Left lung (tissue), 14 donors: ENCODE data around the gene CFAP45. TPM values are rescaled to one million over a fixed set of nuclear protein-coding genes. Genes with fewer than 3 reads are reported as not detected.

Experiments used
- ATAC-seq: fragments of 200-7000 bp; cut with Tn5 transposase; one replicate; pipeline ENCODE4 v1.9.1; 2020; ENCODE audit warnings: moderate library complexity
- DNase-seq, 4 donors: peaks; one replicate each; pipeline ENCODE4 v3.0.0-alpha.2; 2013 to 2020
- H3K27ac ChIP-seq, 2 donors: fragments of 200-600 bp; sonication (generic) in 1 of 2; one replicate each; pipeline versions ENCODE4 v1.5.0 to v1.8.0; 2020 to 2021
- H3K27me3 ChIP-seq, 2 donors: fragments of 200-600 bp; sonication (generic) in 1 of 2; one replicate each; pipeline versions ENCODE4 v1.5.0 to v1.8.0; 2020 to 2021
- H3K36me3 ChIP-seq, 2 donors: fragments of 200-600 bp; sonication (generic) in 1 of 2; one replicate each; pipeline versions ENCODE4 v1.5.0 to v1.8.0; 2020 to 2021
- H3K4me1 ChIP-seq, 2 donors: fragments of 200-600 bp; one replicate each; pipeline ENCODE4 v1.8.0; 2021
- H3K4me3 ChIP-seq, 2 donors: fragments of 200-600 bp; sonication (generic) in 1 of 2; one replicate each; pipeline versions ENCODE4 v1.5.0 to v1.8.0; 2020 to 2021; ENCODE audit warnings: mild to moderate bottlenecking in 1 of 2
- H3K9me3 ChIP-seq, 2 donors: fragments of 200-600 bp; sonication (generic) in 1 of 2; one replicate each; pipeline versions ENCODE4 v1.5.0 to v1.8.0; 2020 to 2021
- intact Hi-C, 2 donors: fragments of 100-400 bp; cut with DNase I; formaldehyde crosslinking; loops; one replicate each; pipeline versions ENCODE4 v1.11.2 to v1.14.2; 2022
- long read RNA-seq, 12 donors: library from polyadenylated mRNA in 2 of 12; unstranded in 2 of 12; transcript quantifications; one replicate each; pipeline ENCODE4 v2.0.0 and lab custom pipeline, GENCODE V29; 2019 to 2026
- polyA plus RNA-seq, 6 donors: library from polyadenylated mRNA; unstranded; fragments of 120-200 nt; gene quantifications; one replicate each; pipeline ENCODE4 v1.2.1, GENCODE V29; 2013; ENCODE audit not compliant: insufficient read length in 6 of 6
- total RNA-seq, 2 donors: library from RNA; stranded (reverse); fragmentation: NEBNext Ultra II Directional; extraction: Animal tissue kit (Norgen Biotek cat#: 25700); gene quantifications; one replicate each; pipeline ENCODE4 v1.2.1, GENCODE V29; 2021
- TF ChIP-seq, protein P1 (sequence below), 2 donors: fragments of 200-600 bp; sonication (generic) in 1 of 2; IDR thresholded peaks; one replicate each; pipeline versions ENCODE4 v1.5.0 to v1.8.0; 2021; ENCODE audit warnings: antibody characterized with exemption in 2 of 2
- donor health status: DM: no; HTN: yes; CAD: no.
- donor health status: DM: no; HTN: no; CAD: no.

Gene CFAP45
- 1 to 10 TPM; 1.1 to 4.7 TPM for total RNA-seq
- 10 to 100 TPM in 1 of 6 donors, 1 to 10 TPM in 5; 2.6 to 12.4 (median 8.2) TPM for polyA plus RNA-seq
- long read RNA-seq, donor 1, partial matches to known transcripts: 0 of 1 reads
- long read RNA-seq, donor 1, other reads (novel, unspliced or antisense): 0 of 1 reads
- long read RNA-seq, donor 2: 0 reads
- long read RNA-seq, donor 3: 0 reads
- long read RNA-seq, donor 4: 0 reads
- long read RNA-seq, donor 5, partial matches to known transcripts: 0 of 2 reads
- long read RNA-seq, donor 5, other reads (novel, unspliced or antisense): 0 of 2 reads
- long read RNA-seq, donor 6: 0 reads
- long read RNA-seq, donor 7: 0 reads
- long read RNA-seq, donor 8, partial matches to known transcripts: 0 of 4 reads
- long read RNA-seq, donor 8, other reads (novel, unspliced or antisense): 0 of 4 reads
- long read RNA-seq, donor 9: 0 reads
- long read RNA-seq, donor 10, partial matches to known transcripts: 1 of 2 reads
- long read RNA-seq, donor 10, other reads (novel, unspliced or antisense): 1 of 2 reads
- long read RNA-seq, donor 11, partial matches to known transcripts: 0 of 2 reads
- long read RNA-seq, donor 11, other reads (novel, unspliced or antisense): 0 of 2 reads
- long read RNA-seq, donor 12, partial matches to known transcripts: 0 of 1 reads
- long read RNA-seq, donor 12, other reads (novel, unspliced or antisense): 0 of 1 reads

- peak; percentile 92 for ATAC-seq
- Histone ChIP-seq H3K36me3 (no peaks in the 10 kb centered on the region), H3K9me3 (no peaks in the 10 kb centered on the region), H3K4me1 (peaks cover 14 to 55% of the 10 kb centered on the region in 2 donors), H3K4me3 (no peak within 1 kb of the TSS), H3K27ac (peak within 1 kb of the TSS; percentile 28 to 78), H3K27me3 (no peaks in the 10 kb centered on the region)
- DNase-seq: peak; percentile 57 to 94 (median 90)
- TF ChIP-seq, protein P1, sequence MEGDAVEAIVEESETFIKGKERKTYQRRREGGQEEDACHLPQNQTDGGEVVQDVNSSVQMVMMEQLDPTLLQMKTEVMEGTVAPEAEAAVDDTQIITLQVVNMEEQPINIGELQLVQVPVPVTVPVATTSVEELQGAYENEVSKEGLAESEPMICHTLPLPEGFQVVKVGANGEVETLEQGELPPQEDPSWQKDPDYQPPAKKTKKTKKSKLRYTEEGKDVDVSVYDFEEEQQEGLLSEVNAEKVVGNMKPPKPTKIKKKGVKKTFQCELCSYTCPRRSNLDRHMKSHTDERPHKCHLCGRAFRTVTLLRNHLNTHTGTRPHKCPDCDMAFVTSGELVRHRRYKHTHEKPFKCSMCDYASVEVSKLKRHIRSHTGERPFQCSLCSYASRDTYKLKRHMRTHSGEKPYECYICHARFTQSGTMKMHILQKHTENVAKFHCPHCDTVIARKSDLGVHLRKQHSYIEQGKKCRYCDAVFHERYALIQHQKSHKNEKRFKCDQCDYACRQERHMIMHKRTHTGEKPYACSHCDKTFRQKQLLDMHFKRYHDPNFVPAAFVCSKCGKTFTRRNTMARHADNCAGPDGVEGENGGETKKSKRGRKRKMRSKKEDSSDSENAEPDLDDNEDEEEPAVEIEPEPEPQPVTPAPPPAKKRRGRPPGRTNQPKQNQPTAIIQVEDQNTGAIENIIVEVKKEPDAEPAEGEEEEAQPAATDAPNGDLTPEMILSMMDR (IDR thresholded peaks at IDR 0.05): no peak
- intact Hi-C loops: no loop called here
Measured at GRCh38 chr1:159900086-159900680, at the start of gene CFAP45. Gene CFAP45, minus strand, starts transcription at chr1:159900165. Its CDS starts 67 bp downstream, at chr1:159900098.

DNA sequence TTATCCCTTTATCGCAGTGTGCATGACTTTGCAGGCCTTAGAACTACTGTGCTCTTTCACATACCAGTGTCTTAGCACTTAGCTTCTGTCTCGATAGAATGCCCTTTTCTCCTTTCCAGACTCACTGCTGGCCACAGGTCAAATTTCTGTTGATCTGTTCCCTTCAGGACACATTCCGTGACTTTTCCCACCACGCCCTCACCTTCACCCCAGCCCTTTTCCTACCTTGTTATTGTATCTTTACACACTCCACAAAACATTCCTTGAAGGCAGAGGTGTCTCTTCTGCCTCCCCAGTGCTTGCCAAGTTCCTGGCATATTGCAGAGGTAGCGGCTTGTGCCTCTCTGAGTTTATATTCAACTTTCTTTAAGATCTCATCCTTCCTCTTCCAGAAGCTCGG, 49.2 kb upstream of the CFAP45 start:
- no peak for DNase-seq
- Histone ChIP-seq H3K27ac (no peak overlapping the region), H3K27me3 (peaks cover 0 to 42% of the 10 kb centered on the region in 2 donors), H3K9me3 (no peaks in the 10 kb centered on the region), H3K4me3 (no peak overlapping the region), H3K36me3 (no peaks in the 10 kb centered on the region), H3K4me1 (peaks cover 0 to 17% of the 10 kb centered on the region in 2 donors)
- intact Hi-C loops: loop anchor here in 1 of 2 donors (10.0 kb wide), 1 partner anchor 56 kb away; no protein-coding TSS in a partner anchor
- TF ChIP-seq, protein P1 (IDR thresholded peaks at IDR 0.05): no peak
- ATAC-seq: no peak

- intact Hi-C loops: loop anchor here in 1 of 2 donors (10.0 kb wide), 1 partner anchor 57 kb away; no protein-coding TSS in a partner anchor
- Histone ChIP-seq H3K27ac (no peak overlapping the region), H3K9me3 (no peaks in the 10 kb centered on the region), H3K36me3 (no peaks in the 10 kb centered on the region), H3K4me1 (peaks cover 0 to 17% of the 10 kb centered on the region in 2 donors), H3K27me3 (peaks cover 0 to 46% of the 10 kb centered on the region in 2 donors), H3K4me3 (no peak overlapping the region)
- no peak for ATAC-seq
- DNase-seq: no peak
- TF ChIP-seq, protein P1 (IDR thresholded peaks at IDR 0.05): no peak
Measured at GRCh38 chr1:159947942-159948341, 48.0 kb upstream of the CFAP45 start.

GRCh38 chr1:159946242-159947187, 46.5 kb upstream of the CFAP45 start:
- Histone ChIP-seq H3K9me3 (no peaks in the 10 kb centered on the region), H3K36me3 (no peaks in the 10 kb centered on the region), H3K27me3 (peaks cover 0 to 40% of the 10 kb centered on the region in 2 donors), H3K27ac (no peak overlapping the region), H3K4me3 (peak overlapping the region in 1 of 2 donors; percentile 42), H3K4me1 (peaks cover 0 to 17% of the 10 kb centered on the region in 2 donors)
- intact Hi-C loops: loop anchor here in 1 of 2 donors (10.0 kb wide), 1 partner anchor 58 kb away; no protein-coding TSS in a partner anchor
- ATAC-seq (no peak), DNase-seq (no peak)
- TF ChIP-seq, protein P1 (IDR thresholded peaks at IDR 0.05): no peak
